Fibroblast of the aortic adventitia (primary cell): ENCODE measurements around the gene ERMAP. TPM values are rescaled to one million over a fixed set of nuclear protein-coding genes. Genes with fewer than 3 reads are reported as not detected.

Source experiments
- DNase-seq: peaks from one replicate; pipeline ENCODE4 v3.0.0-alpha.2; 2010; ENCODE audit warnings: low read depth
- H3K4me3 ChIP-seq: 2 replicates; pipeline ENCODE4 v1.5.1; 2011; ENCODE audit warnings: low read depth, mild to moderate bottlenecking, control low read depth, low read length, moderate library complexity
- total RNA-seq: library from RNA; depleted of rRNA; stranded (reverse); fragments of >200 nt; gene quantifications from 2 replicates; pipeline ENCODE4 v1.2.3, GENCODE V29; 2012; ENCODE audit warnings: low replicate concordance
- TF ChIP-seq, protein P1 (sequence below): IDR thresholded peaks from 2 replicates; pipeline ENCODE4 v1.5.1; 2011; ENCODE audit warnings: mild to moderate bottlenecking, low read length, control low read depth, inconsistent platforms; ENCODE audit not compliant: insufficient read depth

The ERMAP gene
- total RNA-seq, 1 donor, result 16.3 TPM

DNA sequence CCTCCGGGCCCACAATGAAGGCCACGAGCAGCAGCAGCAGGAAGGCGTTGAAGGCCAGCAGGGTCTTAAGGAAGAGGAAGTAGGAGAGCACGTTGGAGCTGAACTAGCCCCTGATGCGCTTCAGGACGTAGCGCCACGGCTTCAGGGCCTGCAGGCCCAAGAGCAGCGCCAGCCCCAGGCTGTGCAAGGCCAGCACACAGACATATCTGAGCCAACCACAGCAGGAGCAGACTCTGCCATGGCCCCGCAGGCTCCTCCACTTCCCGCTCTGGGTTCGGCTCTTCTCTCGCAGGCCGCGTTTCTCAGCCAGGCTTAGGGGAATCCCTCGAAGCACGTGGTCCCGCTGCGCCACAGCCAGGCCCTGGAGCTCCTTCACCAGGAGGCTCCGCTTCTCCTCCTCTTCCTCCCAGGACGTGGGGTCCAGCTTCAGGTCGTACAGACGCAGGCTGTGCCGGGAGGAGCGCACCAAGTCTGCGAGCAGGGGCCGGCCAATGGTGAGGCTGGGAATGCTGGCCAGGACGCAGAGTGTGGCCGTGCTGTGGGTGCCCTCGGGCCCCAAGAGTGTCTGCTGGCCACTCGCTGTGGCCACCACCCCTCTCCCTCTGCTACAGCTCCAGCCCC, 71.2 kb downstream of the ERMAP start:
- no peak overlapping the region for H3K4me3 ChIP-seq
- DNase-seq, result no peak
- TF ChIP-seq, protein P1, sequence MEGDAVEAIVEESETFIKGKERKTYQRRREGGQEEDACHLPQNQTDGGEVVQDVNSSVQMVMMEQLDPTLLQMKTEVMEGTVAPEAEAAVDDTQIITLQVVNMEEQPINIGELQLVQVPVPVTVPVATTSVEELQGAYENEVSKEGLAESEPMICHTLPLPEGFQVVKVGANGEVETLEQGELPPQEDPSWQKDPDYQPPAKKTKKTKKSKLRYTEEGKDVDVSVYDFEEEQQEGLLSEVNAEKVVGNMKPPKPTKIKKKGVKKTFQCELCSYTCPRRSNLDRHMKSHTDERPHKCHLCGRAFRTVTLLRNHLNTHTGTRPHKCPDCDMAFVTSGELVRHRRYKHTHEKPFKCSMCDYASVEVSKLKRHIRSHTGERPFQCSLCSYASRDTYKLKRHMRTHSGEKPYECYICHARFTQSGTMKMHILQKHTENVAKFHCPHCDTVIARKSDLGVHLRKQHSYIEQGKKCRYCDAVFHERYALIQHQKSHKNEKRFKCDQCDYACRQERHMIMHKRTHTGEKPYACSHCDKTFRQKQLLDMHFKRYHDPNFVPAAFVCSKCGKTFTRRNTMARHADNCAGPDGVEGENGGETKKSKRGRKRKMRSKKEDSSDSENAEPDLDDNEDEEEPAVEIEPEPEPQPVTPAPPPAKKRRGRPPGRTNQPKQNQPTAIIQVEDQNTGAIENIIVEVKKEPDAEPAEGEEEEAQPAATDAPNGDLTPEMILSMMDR, result no peak

DNA sequence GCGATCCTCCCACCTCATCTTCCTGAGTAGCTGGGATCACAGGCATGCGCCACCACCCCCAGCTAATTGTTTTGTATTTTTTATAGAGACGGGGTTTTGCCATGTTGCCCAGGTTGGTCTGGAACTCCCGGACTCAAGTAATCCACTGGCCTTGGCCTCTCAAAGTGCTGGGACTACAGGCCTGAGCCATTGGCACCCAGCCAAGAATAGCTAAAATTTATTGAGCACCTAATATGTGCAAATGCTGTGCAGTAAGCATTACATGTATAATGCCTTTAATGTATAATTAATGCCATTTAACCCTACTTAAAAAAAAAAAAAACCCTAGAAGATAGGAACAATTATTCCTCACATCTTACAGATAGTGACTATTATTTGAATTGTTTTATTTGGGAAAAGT, 72.3 kb downstream of the ERMAP start:
- TF ChIP-seq, protein P1, result no peak
- no peak for DNase-seq
- no peak overlapping the region for H3K4me3 ChIP-seq

DNA sequence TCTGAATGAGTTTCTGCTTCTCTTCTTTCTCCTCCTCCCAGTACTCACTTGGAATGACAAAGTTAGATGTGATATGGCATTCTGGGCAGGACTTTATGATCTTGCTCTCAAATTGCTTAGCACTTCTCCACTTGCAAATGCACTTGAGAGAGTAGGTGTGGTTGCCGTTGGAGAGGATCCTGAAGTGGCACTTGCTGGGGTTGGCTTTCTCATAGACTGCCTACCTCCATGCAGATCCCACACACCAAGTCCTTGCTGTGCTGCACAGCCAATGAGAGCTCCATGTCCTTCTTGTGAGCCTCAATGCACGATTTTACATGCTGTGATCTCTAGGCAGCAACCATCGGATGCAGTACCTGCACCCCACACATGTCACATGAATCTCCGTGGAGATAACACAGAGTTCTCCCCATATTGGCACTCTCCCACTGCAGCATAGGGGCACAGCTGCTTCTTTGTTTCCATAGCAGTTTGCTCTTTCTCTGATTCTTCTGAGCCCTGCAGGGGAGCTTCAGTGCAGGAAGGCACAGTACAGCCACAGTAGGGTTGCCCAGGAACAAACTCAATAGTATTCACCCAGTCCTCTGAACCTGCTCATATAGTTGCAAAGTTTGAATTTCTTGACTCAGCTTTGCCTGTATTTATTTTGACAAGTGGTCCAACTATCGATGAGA, 74.7 kb downstream of the ERMAP start:
- no peak for DNase-seq
- TF ChIP-seq, protein P1, result no peak

More for the DNA sequence above, 74.7 kb downstream of the ERMAP start:
- no peak overlapping the region for H3K4me3 ChIP-seq

Other genes with a start within 250 kb of the ERMAP start
- 26.0 and 29.2 TPM in 2 replicates for gene PPIH, start 158.7 kb upstream of the ERMAP start, total RNA-seq
- gene YBX1, start 134.7 kb upstream of the ERMAP start, total RNA-seq, result 449 and 792 TPM in 2 replicates
- not detected in 2 replicates for gene CLDN19, start 76.9 kb upstream of the ERMAP start, total RNA-seq
- gene P3H1, start 50.1 kb upstream of the ERMAP start, total RNA-seq, result 75.2 and 213 TPM in 2 replicates
- gene C1orf50, start 49.9 kb upstream of the ERMAP start, total RNA-seq, result 4.2 and 5.4 TPM in 2 replicates
- gene TMEM269, start 32.1 kb upstream of the ERMAP start, total RNA-seq, result 0.09 TPM in 1 of 2 replicates, not detected in the other
- gene SVBP, start 275 bp downstream of the ERMAP start, total RNA-seq, result 18.9 and 32.1 TPM in 2 replicates
- gene ZNF691, start 29.5 kb downstream of the ERMAP start, total RNA-seq, result 7.2 and 7.4 TPM in 2 replicates
- gene SLC2A1, start 141.7 kb downstream of the ERMAP start, total RNA-seq, result 5.4 and 16.3 TPM in 2 replicates